GM21367 (cell line): ENCODE measurements around the gene IRX2.

Experiments used
- ATAC-seq: cut with Tn5 transposase; IDR thresholded peaks from one replicate; pipeline ENCODE4 v1.9.1; 2021; ENCODE audit not compliant: unreplicated experiment

Gene IRX2

GRCh38 chr5:2742921-2743679 lies 8.4 kb downstream of the IRX2 start:
- ATAC-seq = no peak

- ATAC-seq = no peak
These were observed 9.5 kb downstream of the IRX2 start for GRCh38 chr5:2741956-2742355.

GRCh38 chr5:2740876-2741555 lies 10.5 kb downstream of the IRX2 start:
- no peak for ATAC-seq

GRCh38 chr5:2740051-2740875 lies 11.2 kb downstream of the IRX2 start:
- ATAC-seq = no peak

GRCh38 chr5:2739360-2740050 lies 12.0 kb downstream of the IRX2 start:
- no peak for ATAC-seq

GRCh38 chr5:2738700-2739359 lies 12.6 kb downstream of the IRX2 start:
- ATAC-seq = no peak

GRCh38 chr5:2738156-2738699 lies 13.2 kb downstream of the IRX2 start:
- ATAC-seq = no peak

- no peak for ATAC-seq
These were observed 14.0 kb downstream of the IRX2 start for GRCh38 chr5:2737273-2738155.

- ATAC-seq = no peak
These were observed 14.6 kb downstream of the IRX2 start for GRCh38 chr5:2736872-2737271.

- ATAC-seq = no peak
These were observed 15.5 kb downstream of the IRX2 start for GRCh38 chr5:2735996-2736395.

- ATAC-seq = no peak
These were observed 18.6 kb downstream of the IRX2 start for GRCh38 chr5:2732850-2733249.

- no peak for ATAC-seq
These were observed 19.5 kb downstream of the IRX2 start for GRCh38 chr5:2732004-2732403.

- no peak for ATAC-seq
These were observed 22.3 kb downstream of the IRX2 start for GRCh38 chr5:2729189-2729588.

- ATAC-seq = no peak
These were observed 23.9 kb downstream of the IRX2 start for GRCh38 chr5:2727550-2727949.

GRCh38 chr5:2725980-2726765 lies 25.3 kb downstream of the IRX2 start:
- ATAC-seq = no peak

- ATAC-seq = no peak
These were observed 26.6 kb downstream of the IRX2 start for GRCh38 chr5:2724831-2725230.

GRCh38 chr5:2724031-2724581 lies 27.4 kb downstream of the IRX2 start:
- no peak for ATAC-seq

- ATAC-seq = no peak
These were observed 28.6 kb downstream of the IRX2 start for GRCh38 chr5:2722901-2723300.
